ENCODE results near the gene MST1. TPM values are rescaled to one million over a fixed set of nuclear protein-coding genes. Genes with fewer than 3 reads are reported as not detected.

MST1 gene
- total RNA-seq, 1 donor from 2014 or later: 50.7 TPM

- H3K9me3 Mint-ChIP-seq: no peaks in the 10 kb centered on the region
- H3K27ac Mint-ChIP-seq: no peak overlapping the region
- DNase-seq (ENCODE audit: extremely low spot score, unreplicated experiment): no peak
- no peak overlapping the region for H3K4me3 Mint-ChIP-seq
- H3K4me1 Mint-ChIP-seq (ENCODE audit: unreplicated experiment): no peaks in the 10 kb centered on the region
- peak; percentile 87 for TF ChIP-seq CTCF (conservative IDR thresholded peaks at IDR 0.05)
- H3K36me3 Mint-ChIP-seq: peaks cover 6% of the 10 kb centered on the region
- H3K27me3 Mint-ChIP-seq: no peaks in the 10 kb centered on the region
Measured at GRCh38 chr3:49703443-49703927, 14.2 kb upstream of the MST1 start.

GRCh38 chr3:49702672-49703071 is 13.4 kb upstream of the MST1 start:
- no peaks in the 10 kb centered on the region for H3K4me1 Mint-ChIP-seq (ENCODE audit: unreplicated experiment)
- no peak overlapping the region for H3K27ac Mint-ChIP-seq
- DNase-seq (ENCODE audit: extremely low spot score, unreplicated experiment): no peak
- no peak for TF ChIP-seq CTCF (conservative IDR thresholded peaks at IDR 0.05)
- no peaks in the 10 kb centered on the region for H3K9me3 Mint-ChIP-seq
- H3K27me3 Mint-ChIP-seq: no peaks in the 10 kb centered on the region
- peaks cover 6% of the 10 kb centered on the region for H3K36me3 Mint-ChIP-seq
- no peak overlapping the region for H3K4me3 Mint-ChIP-seq

GRCh38 chr3:49701388-49702077 is 12.3 kb upstream of the MST1 start:
- Mint-ChIP-seq H3K27me3 (no peaks in the 10 kb centered on the region), H3K4me3 (no peak overlapping the region), H3K27ac (no peak overlapping the region), H3K9me3 (no peaks in the 10 kb centered on the region), H3K36me3 (no peaks in the 10 kb centered on the region), H3K4me1 (ENCODE audit: unreplicated experiment) (no peaks in the 10 kb centered on the region)
- DNase-seq (ENCODE audit: extremely low spot score, unreplicated experiment): no peak
- peak; percentile 57 for TF ChIP-seq CTCF (conservative IDR thresholded peaks at IDR 0.05)

GRCh38 chr3:49700453-49701128 is 11.3 kb upstream of the MST1 start:
- no peaks in the 10 kb centered on the region for H3K9me3 Mint-ChIP-seq
- H3K27me3 Mint-ChIP-seq: no peaks in the 10 kb centered on the region
- no peak for DNase-seq (ENCODE audit: extremely low spot score, unreplicated experiment)
- no peak overlapping the region for H3K4me3 Mint-ChIP-seq
- H3K27ac Mint-ChIP-seq: no peak overlapping the region
- no peaks in the 10 kb centered on the region for H3K4me1 Mint-ChIP-seq (ENCODE audit: unreplicated experiment)
- no peaks in the 10 kb centered on the region for H3K36me3 Mint-ChIP-seq
- TF ChIP-seq CTCF (conservative IDR thresholded peaks at IDR 0.05): no peak

- no peak for TF ChIP-seq CTCF (conservative IDR thresholded peaks at IDR 0.05)
- DNase-seq (ENCODE audit: extremely low spot score, unreplicated experiment): no peak
- H3K27ac Mint-ChIP-seq: no peak overlapping the region
- no peaks in the 10 kb centered on the region for H3K4me1 Mint-ChIP-seq (ENCODE audit: unreplicated experiment)
- no peaks in the 10 kb centered on the region for H3K36me3 Mint-ChIP-seq
- no peak overlapping the region for H3K4me3 Mint-ChIP-seq
- H3K9me3 Mint-ChIP-seq: no peaks in the 10 kb centered on the region
- H3K27me3 Mint-ChIP-seq: no peaks in the 10 kb centered on the region
Measured at GRCh38 chr3:49700014-49700413, 10.7 kb upstream of the MST1 start.
